Heart left ventricle (tissue), 16 donors: Measurements from ENCODE around the gene MATN1. TPM values are rescaled to one million over a fixed set of nuclear protein-coding genes. Genes with fewer than 3 reads are reported as not detected.

ENCODE experiments used
- ATAC-seq, 4 donors: fragments of 200-7000 bp; cut with Tn5 transposase; one replicate each; pipeline ENCODE4 v1.9.1; 2020 to 2022; ENCODE audit warnings: moderate library complexity in 4 of 4, mild to moderate bottlenecking in 3 of 4, moderate number of reproducible peaks in 1 of 4
- DNase-seq, 5 donors: peaks; one replicate each; pipeline ENCODE4 v3.0.0-alpha.2; 2020
- H3K27ac ChIP-seq, 12 donors: fragments of 200-600 bp; sonication (generic) in 4 of 12; one replicate each; pipeline versions ENCODE4 v1.5.0 to v1.8.0; 2016 to 2022; ENCODE audit warnings: mild to moderate bottlenecking in 2 of 12
- H3K27me3 ChIP-seq, 9 donors: fragments of 200-600 bp; sonication (generic) in 2 of 9; one replicate each; pipeline versions ENCODE4 v1.5.1 to v1.8.0; 2016 to 2022; ENCODE audit warnings: mild to moderate bottlenecking in 3 of 9
- H3K36me3 ChIP-seq, 9 donors: fragments of 200-600 bp; sonication (generic) in 2 of 9; one replicate each; pipeline versions ENCODE4 v1.5.0 to v1.8.0; 2018 to 2022; ENCODE audit warnings: mild to moderate bottlenecking in 2 of 9
- H3K4me1 ChIP-seq, 12 donors: fragments of 200-600 bp; sonication (generic) in 4 of 12; one replicate each; pipeline versions ENCODE4 v1.5.0 to v1.8.0; 2016 to 2022; ENCODE audit warnings: mild to moderate bottlenecking in 3 of 12
- H3K4me3 ChIP-seq, 12 donors: fragments of 200-600 bp; sonication (generic) in 4 of 12; one replicate each; pipeline versions ENCODE4 v1.5.0 to v1.8.0; 2017 to 2022; ENCODE audit warnings: mild to moderate bottlenecking in 9 of 12, moderate library complexity in 4 of 12
- H3K9me3 ChIP-seq, 12 donors: fragments of 200-600 bp; sonication (generic) in 4 of 12; one replicate each; pipeline versions ENCODE4 v1.5.0 to v1.8.0; 2016 to 2022; ENCODE audit warnings: mild to moderate bottlenecking in 1 of 12
- CTCF ChIP-seq, 12 donors: fragments of 200-600 bp; sonication (generic) in 4 of 12; IDR thresholded peaks; one replicate each; pipeline versions ENCODE4 v1.5.0 to v1.8.0; 2018 to 2022; ENCODE audit warnings: antibody characterized with exemption in 12 of 12, mild to moderate bottlenecking in 5 of 12
- POLR2A ChIP-seq, 2 donors: fragments of 450-650 bp; IDR thresholded peaks; one replicate each; pipeline ENCODE4 v1.6.1; 2017; ENCODE audit warnings: antibody characterized with exemption in 2 of 2, mild to moderate bottlenecking in 2 of 2, moderate library complexity in 2 of 2
- WGBS, 4 donors: extraction: QIAGEN DNeasy Blood & Tissue Kit in 2 of 4; methylation state at CpG; one replicate each; pipeline versions ENCODE4 v1.1.5 to v1.1.7; 2013 to 2018; 5-methylcytosine and 5-hydroxymethylcytosine counted together
- intact Hi-C, 10 donors: fragments of 100-400 bp; cut with DNase I; formaldehyde crosslinking; loops; one replicate each; pipeline versions ENCODE4 v1.11.1 to v1.14.2; 2022
- polyA plus RNA-seq, 2 donors: library from polyadenylated mRNA; stranded (reverse); fragments of 200-250 nt; gene quantifications; one replicate each; pipeline ENCODE4 v1.2.3, GENCODE V29; 2013
- total RNA-seq, 9 donors: library from RNA; depleted of rRNA in 2 of 9; stranded (reverse); fragments of >200 nt in 2 of 9; fragmentation: NEBNext Ultra II Directional in 3 of 9; extraction: Animal tissue kit (Norgen Biotek cat#: 25700) in 3 of 9; gene quantifications; one replicate each; pipeline versions ENCODE4 v1.1.0 to v1.2.4, GENCODE V29; 2016 to 2023
- donor health status: ischemic (EF 13 %, LVEDD 7.1; RV severe dilation, severe dysfunction).
- donor health status: healthy with polysubstance abuse.
- donor health status: DM: no; HTN: yes; CAD: no.
- donor health status: DM: no; HTN: no; CAD: no.
- donor health status: ischemic (EF 25% LVEDD 6.9; RV normal size, moderate dysfunction).
- donor health status: ischemic (EF 25% LVEDD 5.7; RV mildly dilated, moderate dysfunction).
- donor health status: healthy.
- donor health status: DM: yes; HTN: yes; CAD: no.
- donor health status: ischemic (EF 35%, LVEDD 5.7; RV mildly dilated, moderate dysfunction).
- donor health status: nonischemic (EF 11% LVEDD 7.7; RV severe dilation, severe dysfunction).
- donor health status: DM: yes; HTN: yes; CAD: no.
- donor health status: PGD.
- donor health status: ischemic (EF 29% LVEDD 5.4; RV normal size, mild dysfunction).
- donor health status: nonischemic (EF 23%, LVEDD 6.1; RV moderate dilation, normal function).

The MATN1 gene
- total and polyA plus RNA-seq, 11 donors: 0.67 TPM; not detected in 10

GRCh38 chr1:30694280-30695175, 28.9 kb downstream of the MATN1 start:
- H3K27me3 ChIP-seq: peaks cover 0 to 19% (median under 1%) of the 10 kb centered on the region in 9 donors

GRCh38 chr1:30693822-30694221, 29.6 kb downstream of the MATN1 start:
- intact Hi-C loops: no loop called here
- 59 to 91% (median 86%) methylated on average over 5 of the region's 5 CpGs for WGBS, 4 donors
- Histone ChIP-seq H3K27ac (no peak overlapping the region), H3K4me1 (peaks cover 0 to 14% (median 0%) of the 10 kb centered on the region in 12 donors), H3K36me3 (no peaks in the 10 kb centered on the region), H3K27me3 (peaks cover 0 to 19% (median 3%) of the 10 kb centered on the region in 9 donors), H3K4me3 (no peak overlapping the region), H3K9me3 (no peaks in the 10 kb centered on the region)
- TF ChIP-seq POLR2A (IDR thresholded peaks at IDR 0.05): no peak
- TF ChIP-seq CTCF (IDR thresholded peaks at IDR 0.05): no peak
- ATAC-seq (no peak), DNase-seq (peak in 1 of 5 donors; percentile 5)

More at GRCh38 chr1:30694280-30695175, 28.9 kb downstream of the MATN1 start:
- ATAC-seq (no peak), DNase-seq (peak in 1 of 5 donors; percentile 17)
- intact Hi-C loops: no loop called here
- Histone ChIP-seq H3K27ac (peak overlapping the region in 1 of 12 donors; percentile 73), H3K4me1 (peaks cover 0 to 16% (median 0%) of the 10 kb centered on the region in 12 donors), H3K4me3 (no peak overlapping the region), H3K9me3 (no peaks in the 10 kb centered on the region), H3K36me3 (no peaks in the 10 kb centered on the region)
- TF ChIP-seq CTCF (IDR thresholded peaks at IDR 0.05) (no peak), POLR2A (IDR thresholded peaks at IDR 0.05) (no peak)
- whole genome bisulfite sequencing, 4 donors: 66 to 68% (median 67%) methylated on average over 7 to 8 of the region's 8 CpGs

- Histone ChIP-seq H3K4me1 (peaks cover 0 to 10% (median 0%) of the 10 kb centered on the region in 12 donors), H3K36me3 (no peaks in the 10 kb centered on the region), H3K27ac (no peak overlapping the region), H3K4me3 (no peak overlapping the region), H3K9me3 (no peaks in the 10 kb centered on the region), H3K27me3 (peaks cover 0 to 21% (median 3%) of the 10 kb centered on the region in 9 donors)
- TF ChIP-seq POLR2A (IDR thresholded peaks at IDR 0.05) (no peak), CTCF (IDR thresholded peaks at IDR 0.05) (no peak)
- WGBS, 4 donors: 66 to 79% (median 75%) methylated on average over 2 to 3 of the region's 3 CpGs
- intact Hi-C loops: no loop called here
- DNase-seq: peak in 1 of 5 donors; percentile 18
- no peak for ATAC-seq
Observed at GRCh38 chr1:30693366-30693765, 30.0 kb downstream of the MATN1 start.

GRCh38 chr1:30692948-30693301, 30.5 kb downstream of the MATN1 start:
- H3K9me3 ChIP-seq: no peaks in the 10 kb centered on the region
- H3K4me3 ChIP-seq: no peak overlapping the region
- H3K36me3 ChIP-seq: no peaks in the 10 kb centered on the region
- WGBS, 4 donors: 54 to 74% (median 69%) methylated on average over 6 to 7 of the region's 7 CpGs
- H3K27ac ChIP-seq: no peak overlapping the region
- H3K4me1 ChIP-seq: peaks cover 0 to 5% (median 0%) of the 10 kb centered on the region in 12 donors
- intact Hi-C loops: no loop called here
- no peak for ATAC-seq
- DNase-seq: peak in 1 of 5 donors; percentile 54
- peaks cover 0 to 25% (median 3%) of the 10 kb centered on the region in 9 donors for H3K27me3 ChIP-seq
- TF ChIP-seq CTCF (IDR thresholded peaks at IDR 0.05) (no peak), POLR2A (IDR thresholded peaks at IDR 0.05) (no peak)
